GM10266 (cell line): ENCODE data around the gene UBXN11.

Source experiments
- DNase-seq: peaks from one replicate; pipeline ENCODE4 v3.0.0; 2012; ENCODE audit errors: extremely low spot score
- CTCF ChIP-seq: IDR thresholded peaks from 2 replicates; pipeline ENCODE4 v1.5.1; 2012; ENCODE audit warnings: mild to moderate bottlenecking, low read depth; ENCODE audit not compliant: control insufficient read depth, insufficient read depth; ENCODE audit errors: missing control alignments

The UBXN11 gene

GRCh38 chr1:26351590-26352337, 45.3 kb upstream of the UBXN11 start:
- no peak for TF ChIP-seq CTCF
- no peak for DNase-seq

GRCh38 chr1:26350701-26351589, 44.5 kb upstream of the UBXN11 start:
- no peak for DNase-seq
- TF ChIP-seq CTCF, result no peak

- DNase-seq, result no peak
- TF ChIP-seq CTCF, result no peak
Measured at GRCh38 chr1:26350343-26350700, 43.9 kb upstream of the UBXN11 start.

GRCh38 chr1:26349877-26350244, 43.4 kb upstream of the UBXN11 start:
- no peak for TF ChIP-seq CTCF
- no peak for DNase-seq

- TF ChIP-seq CTCF, result no peak
- DNase-seq, result no peak
Measured at GRCh38 chr1:26349188-26349876, 42.9 kb upstream of the UBXN11 start.

GRCh38 chr1:26346274-26347033, 40.0 kb upstream of the UBXN11 start:
- TF ChIP-seq CTCF, result no peak
- no peak for DNase-seq
